Breast epithelium (tissue), 3 donors: ENCODE results near the gene SYNM.
A peak's percentile ranks its signal among the peaks of the same experiment; 100 is the strongest.

Experiments
- CTCF ChIP-seq, 3 donors: fragments of 450-650 bp; IDR thresholded peaks; one replicate each; pipeline ENCODE4 v1.5.1; 2016 to 2017; ENCODE audit warnings: antibody characterized with exemption in 3 of 3, mild to moderate bottlenecking in 3 of 3, moderate library complexity in 3 of 3
- POLR2A ChIP-seq: fragments of 450-650 bp; IDR thresholded peaks from one replicate; pipeline ENCODE4 v1.6.1; 2016; ENCODE audit warnings: antibody characterized with exemption, mild to moderate bottlenecking, moderate library complexity
- POLR2AphosphoS5 ChIP-seq, 3 donors: sonication (generic); formaldehyde crosslinking; IDR thresholded peaks; one replicate each; pipeline ENCODE4 v1.6.1; 2017; ENCODE audit warnings: antibody characterized with exemption in 3 of 3

GRCh38 chr15:99121207-99121606, 16.3 kb downstream of the SYNM start:
- no peak for TF ChIP-seq POLR2A
- TF ChIP-seq CTCF (IDR thresholded peaks at IDR 0.05), result no peak
- peak in 1 of 3 donors; percentile 8 for TF ChIP-seq POLR2AphosphoS5 (IDR thresholded peaks at IDR 0.05)
